Activated CD8-positive, alpha-beta memory T cell treated with anti-CD3 and anti-CD28 coated beads, Interleukin-2, amount 50 U/mL, for 1 hour (primary cell): ENCODE measurements around the gene PODN.

Source experiments
- DNase-seq: peaks from one replicate; pipeline ENCODE4 v3.0.0-alpha.2; 2020; ENCODE audit errors: extremely low read depth

PODN gene

GRCh38 chr1:53050310-53050709 lies 11.7 kb upstream of the PODN start:
- no peak for DNase-seq

DNA sequence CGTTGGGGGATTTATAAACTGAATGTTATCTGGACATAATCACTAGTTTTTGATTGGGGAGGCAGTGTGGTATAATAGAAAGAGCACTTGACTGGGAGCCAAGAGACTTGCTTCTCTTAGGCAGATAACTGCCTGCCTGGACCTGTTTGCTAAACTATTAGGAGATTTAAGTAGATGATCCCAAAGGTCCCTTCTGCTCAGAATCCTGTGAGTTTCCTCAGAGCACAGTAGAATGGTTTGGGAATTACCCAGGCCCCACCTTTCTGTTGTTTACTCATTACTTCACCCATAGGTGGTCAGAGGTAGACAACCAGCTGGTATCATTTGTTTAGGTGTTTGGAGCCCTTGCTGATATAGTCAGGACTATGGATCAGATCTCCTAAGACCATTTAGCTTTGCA lies 10.3 kb upstream of the PODN start:
- DNase-seq, result no peak

GRCh38 chr1:53057127-53057526 lies 4.9 kb upstream of the PODN start:
- DNase-seq, result no peak

DNA sequence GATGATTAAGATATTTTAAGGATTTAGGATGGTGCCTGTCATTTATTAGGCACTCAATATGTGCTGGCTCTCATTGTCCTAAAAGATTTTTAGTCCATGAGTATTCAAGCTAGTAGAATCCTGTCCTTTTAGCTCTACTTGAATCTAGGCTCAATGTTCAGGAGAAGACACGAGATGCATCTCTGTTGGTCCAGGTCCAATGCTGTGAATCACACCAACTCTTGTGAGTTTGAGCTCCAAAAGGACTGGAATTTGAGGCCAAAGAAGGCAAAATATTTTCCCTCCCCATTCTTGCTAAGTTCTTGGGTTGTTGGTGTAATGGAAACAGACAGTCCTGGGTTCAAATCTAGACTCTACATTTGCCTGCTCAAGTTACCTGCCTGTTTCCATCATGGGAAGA lies 1.4 kb upstream of the PODN start:
- no peak for DNase-seq

- no peak for DNase-seq
These were observed 722 bp upstream of the PODN start for GRCh38 chr1:53061123-53061858.

DNA sequence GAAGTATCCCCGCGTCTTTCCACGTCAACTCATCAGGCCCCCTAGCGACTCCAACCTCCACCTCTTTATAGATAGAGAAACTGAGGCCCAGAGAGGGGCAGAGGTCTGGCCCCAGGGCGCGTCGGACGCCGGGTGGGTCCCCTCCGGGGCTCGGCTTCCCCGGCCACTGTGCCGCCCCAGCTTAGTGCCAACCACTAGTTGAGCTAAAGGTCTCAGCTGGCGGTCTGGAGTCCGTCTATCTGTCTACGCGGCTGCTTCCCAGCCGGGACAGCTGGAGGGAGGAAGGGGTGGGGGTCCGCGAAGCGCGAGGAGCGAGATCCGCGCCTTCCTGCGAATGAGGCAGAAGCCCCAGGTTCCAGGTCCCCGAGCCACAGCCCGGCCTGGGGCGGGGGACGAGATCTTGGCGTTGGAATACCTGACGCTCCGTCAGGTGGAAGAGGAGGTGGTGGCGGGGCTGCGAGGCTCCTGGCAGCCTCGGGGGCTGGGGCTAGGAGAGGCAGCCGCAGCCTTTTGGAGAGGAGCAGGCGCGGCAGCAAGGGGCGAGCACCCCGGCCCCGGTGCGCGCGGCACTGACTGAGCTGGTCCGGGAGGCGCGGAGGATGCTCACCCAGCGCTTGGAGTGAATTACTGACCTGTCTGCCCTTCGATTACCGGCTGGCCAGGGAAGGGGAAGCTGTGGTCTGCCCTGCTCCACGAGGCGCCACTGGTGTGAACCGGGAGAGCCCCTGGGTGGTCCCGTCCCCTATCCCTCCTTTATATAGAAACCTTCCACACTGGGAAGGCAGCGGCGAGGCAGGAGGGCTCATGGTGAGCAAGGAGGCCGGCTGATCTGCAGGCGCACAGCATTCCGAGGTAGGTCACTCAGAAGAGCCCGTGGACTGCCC lies 937 bp downstream of the PODN start:
- no peak for DNase-seq

DNA sequence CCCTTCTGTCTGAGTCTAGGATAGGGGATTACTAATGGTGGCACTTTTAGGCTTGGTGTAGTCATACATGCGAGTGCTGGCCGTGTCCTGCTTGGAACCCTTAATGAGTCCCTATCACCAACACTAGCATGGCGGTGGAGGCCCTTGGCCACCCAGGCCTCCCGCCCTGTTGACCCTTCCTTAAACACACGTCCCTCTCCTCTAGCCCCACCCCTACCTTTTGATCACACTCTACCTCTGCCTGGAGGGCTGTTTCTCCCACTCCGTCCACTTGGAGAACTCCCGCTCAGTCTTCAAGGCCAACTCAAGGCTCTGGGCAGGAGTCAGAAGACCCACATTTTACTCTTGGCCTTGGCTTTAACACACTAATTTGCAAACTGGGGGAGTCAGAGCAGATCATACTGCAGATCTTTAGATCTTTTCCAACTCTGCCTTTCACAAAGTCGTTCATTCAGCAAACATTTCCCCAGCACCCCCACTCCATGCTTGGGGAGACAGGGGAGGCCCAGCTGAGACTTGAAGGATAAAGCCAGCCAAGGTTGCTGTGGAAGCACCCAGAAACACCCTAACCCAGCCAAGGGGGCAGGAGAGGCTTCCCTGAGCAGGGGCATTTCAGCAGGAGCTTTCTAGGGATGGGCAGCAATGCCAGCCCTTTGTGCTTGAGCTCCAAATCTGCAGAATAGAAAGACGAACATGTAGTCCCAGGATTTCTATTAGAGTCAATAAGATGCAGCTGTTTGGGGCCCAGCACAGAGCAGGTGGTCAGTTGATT lies 1.9 kb downstream of the PODN start:
- DNase-seq, result no peak

DNA sequence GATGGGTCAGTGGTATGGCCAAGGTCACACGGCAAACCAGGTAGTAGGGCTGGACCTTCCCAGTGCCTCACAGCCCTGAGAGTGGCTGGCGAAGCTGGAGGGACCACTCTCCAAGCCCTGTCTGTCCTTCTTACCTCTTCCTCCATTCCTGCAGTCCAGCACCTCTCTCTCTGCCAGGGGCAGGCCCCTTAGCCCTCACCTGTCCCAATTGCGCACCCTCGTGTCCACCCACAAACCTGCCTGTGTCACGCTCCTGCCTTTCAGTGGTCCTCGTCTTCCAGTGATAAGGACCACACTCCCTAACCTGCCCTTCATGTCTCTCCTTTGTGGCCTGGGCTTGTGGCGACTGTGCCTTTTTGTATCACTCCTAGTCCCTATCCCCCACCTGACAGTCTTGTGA lies 3.4 kb downstream of the PODN start:
- DNase-seq, result no peak

GRCh38 chr1:53066488-53066887 lies 4.5 kb downstream of the PODN start:
- DNase-seq, result no peak

- DNase-seq, result no peak
These were observed 5.1 kb downstream of the PODN start for GRCh38 chr1:53066891-53067738.

DNA sequence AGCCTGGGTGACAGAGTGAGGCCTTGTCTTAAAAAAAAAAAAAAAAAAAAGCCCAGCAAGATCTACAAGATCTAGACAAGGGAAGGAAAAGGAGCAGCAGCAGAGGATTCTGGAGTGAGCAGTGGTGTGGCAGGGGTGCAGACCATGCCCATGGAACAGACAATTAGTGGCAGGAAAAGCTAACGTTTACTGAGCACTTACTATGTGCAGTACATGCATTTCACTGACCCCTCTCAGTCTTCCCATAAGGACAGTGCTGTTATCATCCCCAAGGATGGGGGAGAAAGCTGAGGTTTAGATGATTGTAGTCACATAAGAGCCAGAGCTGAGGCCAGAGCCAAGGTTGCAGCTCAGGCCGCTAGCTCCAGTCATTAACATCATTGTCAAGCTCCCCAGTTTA lies 5.9 kb downstream of the PODN start:
- no peak for DNase-seq

DNA sequence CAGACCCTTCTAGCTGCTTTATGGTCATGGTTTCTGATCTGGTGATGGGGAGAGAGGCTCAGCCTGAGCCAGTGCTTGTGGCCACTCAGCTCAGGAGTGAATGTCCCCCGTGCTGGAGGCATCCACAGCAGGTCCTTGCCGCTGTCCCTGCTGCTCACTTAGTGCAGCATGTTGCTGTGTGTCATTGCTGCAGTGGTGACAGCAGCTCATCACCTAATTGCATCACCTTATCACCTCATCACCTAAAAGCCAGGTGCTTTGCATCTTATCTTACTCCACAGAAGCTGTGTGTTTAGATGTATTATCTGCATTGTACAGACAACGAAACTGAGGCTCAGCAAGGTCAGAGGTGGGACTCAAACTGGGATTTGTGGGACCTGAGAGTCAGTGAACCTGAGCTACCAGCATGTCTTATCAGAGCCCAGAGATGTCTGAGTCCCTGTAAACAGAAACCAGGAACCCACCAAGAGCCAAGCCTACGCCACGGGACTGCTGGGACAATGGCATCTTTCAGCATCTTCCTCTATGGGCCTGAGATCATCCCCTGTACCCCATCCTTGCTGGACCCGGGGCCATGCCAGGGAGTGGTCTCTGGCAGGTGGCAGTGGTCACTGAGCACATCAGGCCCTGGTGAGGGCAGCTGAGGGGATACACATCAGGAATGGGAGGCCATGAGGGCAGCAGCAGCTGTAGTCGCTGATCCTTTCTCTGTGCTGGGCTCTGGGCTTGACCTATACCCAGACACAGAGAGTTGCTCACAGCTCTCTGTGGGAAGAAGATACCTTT lies 6.5 kb downstream of the PODN start:
- DNase-seq, result no peak

DNA sequence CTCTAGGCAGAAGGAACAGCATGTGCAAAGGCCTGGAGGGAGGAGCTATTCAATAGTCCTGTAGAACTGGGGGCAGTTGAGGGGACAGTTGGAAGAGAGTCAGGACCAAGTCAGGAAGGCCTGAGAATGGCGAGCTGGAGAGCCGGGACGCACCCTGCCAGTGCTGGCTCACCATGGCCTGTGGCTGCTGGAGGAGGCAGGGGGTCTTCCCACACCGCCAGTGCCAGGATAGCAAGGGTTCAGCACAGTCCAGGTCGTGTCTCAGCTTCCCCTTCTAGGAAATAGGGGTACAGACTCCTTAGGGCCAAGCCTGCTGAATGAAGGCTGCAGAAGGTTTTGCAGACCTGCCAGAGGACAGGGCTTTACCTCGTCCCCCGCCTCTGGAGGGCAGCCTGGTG lies 7.3 kb downstream of the PODN start:
- no peak for DNase-seq

DNA sequence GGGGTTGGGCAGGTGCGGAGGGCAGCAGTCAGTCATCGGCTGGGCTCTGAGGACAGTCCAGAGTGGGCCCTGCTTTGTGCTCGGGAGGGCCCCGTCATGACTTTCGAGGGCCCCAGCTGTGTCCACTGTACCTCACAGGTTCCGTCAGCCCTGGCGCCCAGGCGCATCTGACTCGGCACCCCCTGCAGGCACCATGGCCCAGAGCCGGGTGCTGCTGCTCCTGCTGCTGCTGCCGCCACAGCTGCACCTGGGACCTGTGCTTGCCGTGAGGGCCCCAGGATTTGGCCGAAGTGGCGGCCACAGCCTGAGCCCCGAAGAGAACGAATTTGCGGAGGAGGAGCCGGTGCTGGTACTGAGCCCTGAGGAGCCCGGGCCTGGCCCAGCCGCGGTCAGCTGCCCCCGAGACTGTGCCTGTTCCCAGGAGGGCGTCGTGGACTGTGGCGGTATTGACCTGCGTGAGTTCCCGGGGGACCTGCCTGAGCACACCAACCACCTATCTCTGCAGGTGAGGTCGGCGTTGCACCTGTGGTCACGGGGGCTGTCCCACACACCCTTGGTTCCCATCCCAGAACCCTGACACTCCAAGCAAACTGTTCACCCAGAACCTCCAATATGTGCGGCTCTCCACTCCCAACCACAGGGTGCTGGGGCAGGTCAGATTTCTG lies 7.8 kb downstream of the PODN start:
- DNase-seq, result no peak

DNA sequence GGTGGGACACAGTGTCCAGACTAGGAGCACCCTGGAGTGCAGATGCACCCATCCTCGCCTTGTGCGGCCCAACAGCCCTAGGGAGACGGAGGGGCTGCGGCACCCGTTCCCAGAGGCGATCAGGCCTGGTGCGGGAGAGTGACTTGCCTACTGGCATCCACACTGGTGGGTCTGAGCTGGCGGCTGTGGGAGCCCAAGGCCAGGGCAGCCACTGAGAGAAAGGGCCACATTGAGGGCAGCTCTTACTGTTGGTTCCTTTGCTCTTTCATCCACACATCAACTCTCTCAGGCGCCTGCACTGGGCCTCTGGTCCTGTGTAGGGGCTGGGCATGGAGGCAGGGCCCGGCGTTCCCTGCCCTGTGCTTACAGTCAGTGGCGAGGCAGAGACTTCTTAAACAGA lies 8.6 kb downstream of the PODN start:
- DNase-seq, result no peak

- no peak for DNase-seq
These were observed 9.3 kb downstream of the PODN start for GRCh38 chr1:53071167-53071865.

DNA sequence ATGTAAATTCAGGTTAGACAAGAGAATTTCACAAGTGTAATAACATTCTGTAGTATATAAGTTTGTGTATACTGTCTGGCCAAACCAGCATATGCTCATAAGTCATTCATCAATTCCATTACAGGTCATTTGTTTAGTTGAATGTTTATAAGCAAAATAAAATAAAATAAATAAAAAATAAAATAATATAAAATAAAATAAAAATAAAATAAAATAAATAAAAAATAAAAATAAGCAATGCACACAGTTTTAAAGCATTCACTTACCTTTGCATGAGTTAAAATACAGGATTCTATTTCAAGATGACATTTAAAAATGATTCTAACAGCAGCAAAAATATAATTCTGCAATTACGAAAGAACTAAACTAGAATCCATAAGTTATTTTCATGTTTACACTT lies 9.9 kb downstream of the PODN start:
- DNase-seq, result no peak

GRCh38 chr1:53073287-53073686 lies 11.3 kb downstream of the PODN start:
- DNase-seq, result no peak

DNA sequence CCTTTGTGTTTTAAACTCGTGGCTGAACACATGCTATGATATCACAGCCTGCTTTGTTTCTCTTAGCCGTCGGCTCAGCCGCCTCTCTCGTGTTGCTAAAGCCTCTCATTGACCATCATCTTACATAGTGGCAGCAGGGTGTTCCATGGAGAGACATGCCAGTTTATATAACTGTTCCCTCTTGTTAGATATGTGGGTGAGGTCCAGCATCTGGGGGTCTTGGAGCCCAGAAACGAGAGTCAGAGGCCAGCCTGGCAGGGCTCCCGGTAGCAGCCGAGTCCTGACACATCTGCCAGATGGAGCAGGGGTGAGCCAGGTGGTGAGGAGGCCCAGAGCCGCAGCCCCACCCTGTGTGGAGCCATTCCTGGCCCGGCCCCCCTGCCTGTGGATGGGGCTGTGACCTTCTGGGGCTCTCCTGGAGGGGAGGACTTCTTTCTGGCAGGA lies 11.9 kb downstream of the PODN start:
- no peak for DNase-seq
